HAP-1 (cell line): Measurements from ENCODE around the gene FAM120C.

Experiments
- DNase-seq, 2 experiments: peaks; one replicate each; pipeline ENCODE4 v3.0.0-alpha.2; 2016 to 2020; ENCODE audit warnings: low spot score in 2 of 2
- H3K27me3 ChIP-seq: fragments of 250-450 bp; sonication (Bioruptor Pico); 2 replicates; pipeline ENCODE4 v1.5.1; 2020; ENCODE audit warnings: low read depth, mild to moderate bottlenecking, moderate library complexity
- H3K36me3 ChIP-seq: fragments of 250-450 bp; sonication (Bioruptor Pico); replicated peaks from 2 replicates; pipeline ENCODE4 v1.5.1; 2020; ENCODE audit warnings: mild to moderate bottlenecking
- H3K4me1 ChIP-seq: fragments of 250-450 bp; sonication (Bioruptor Pico); 2 replicates; pipeline ENCODE4 v1.5.1; 2020; ENCODE audit warnings: mild to moderate bottlenecking
- H3K4me3 ChIP-seq: fragments of 250-450 bp; sonication (Bioruptor Pico); 2 replicates; pipeline ENCODE4 v1.5.1; 2020; ENCODE audit warnings: mild to moderate bottlenecking, moderate library complexity
- H3K9me3 ChIP-seq: fragments of 250-450 bp; sonication (Bioruptor Pico); 2 replicates; pipeline ENCODE4 v1.5.1; 2020; ENCODE audit warnings: mild to moderate bottlenecking, moderate library complexity
- in situ Hi-C: fragments of 300-500 bp; cut with MboI; formaldehyde crosslinking; loops from 3 replicates; pipeline ENCODE4 v1.14.3; 2020; ENCODE audit warnings: low sequenced_read_pairs, inconsistent platforms, mixed read lengths

Gene FAM120C

DNA sequence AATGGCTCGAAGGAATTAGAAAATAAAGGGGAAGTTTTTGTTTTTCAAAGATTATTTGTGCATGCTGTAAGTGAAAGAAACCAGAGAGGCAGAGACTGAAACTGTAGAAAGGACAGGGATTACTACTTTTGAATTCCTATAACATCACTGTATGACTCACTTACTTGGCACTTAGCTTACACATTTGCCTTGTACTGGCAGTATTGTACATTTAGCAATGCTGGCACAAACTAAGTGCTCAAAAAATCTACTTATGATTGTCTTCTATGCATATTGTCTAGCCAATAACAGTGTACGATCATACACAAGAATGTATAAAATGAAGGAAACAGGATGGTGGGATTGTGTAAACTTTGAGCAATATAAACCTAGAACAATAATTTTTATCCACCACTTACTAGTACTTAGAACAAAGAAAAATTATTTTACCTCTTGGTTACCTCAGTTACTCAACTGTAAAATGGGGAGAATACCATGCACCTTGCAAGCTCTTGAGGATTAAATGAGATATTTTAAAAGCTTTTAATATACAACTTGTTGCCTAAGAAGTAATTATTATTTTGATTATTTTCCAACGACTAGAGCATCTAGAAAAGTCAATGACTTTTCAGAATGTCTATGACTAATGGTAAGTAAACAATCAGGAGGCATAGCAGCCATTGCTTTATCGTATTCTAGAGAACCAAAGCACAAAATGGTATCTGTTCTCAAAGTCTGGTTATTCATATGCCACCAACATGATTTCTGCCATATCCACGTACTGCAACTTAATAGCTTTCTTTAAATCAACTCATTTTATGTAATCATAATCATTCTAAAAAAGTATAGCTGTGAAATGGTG, 4.7 kb downstream of the FAM120C start:
- in situ Hi-C loops: no loop called here

DNA sequence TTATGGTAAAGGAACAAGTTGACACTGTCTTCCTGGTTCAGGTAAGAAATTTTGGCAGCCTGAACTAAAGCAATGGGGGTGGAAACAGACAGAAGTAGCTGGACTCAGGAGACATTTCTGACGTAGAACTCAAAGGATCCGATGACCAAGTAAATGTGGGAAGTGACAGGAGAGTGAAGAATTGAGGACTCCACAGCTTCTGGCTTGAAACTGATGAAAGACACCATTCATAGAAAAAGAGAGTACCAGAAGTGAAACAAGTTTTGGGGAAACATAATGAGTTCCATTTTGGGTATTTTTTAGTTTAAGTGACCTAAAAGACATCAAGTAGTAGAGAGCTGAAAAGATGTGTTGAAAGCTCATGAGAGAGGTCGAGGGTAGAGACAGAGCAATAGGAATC, 5.7 kb downstream of the FAM120C start:
- DNase-seq: no peak
- Histone ChIP-seq H3K4me1 (peaks cover 18% of the 10 kb centered on the region), H3K27me3 (no peaks in the 10 kb centered on the region), H3K9me3 (no peaks in the 10 kb centered on the region), H3K4me3 (no peak overlapping the region), H3K36me3 (peaks cover 12% of the 10 kb centered on the region)
- in situ Hi-C loops: no loop called here

More for the DNA sequence above, 4.7 kb downstream of the FAM120C start:
- peak in 1 of 2 experiments; percentile 35 for DNase-seq
- Histone ChIP-seq H3K9me3 (no peaks in the 10 kb centered on the region), H3K4me3 (peak overlapping the region; percentile 61; the same call in 1 of the 2 replicates), H3K4me1 (peaks cover 18% of the 10 kb centered on the region), H3K27me3 (no peaks in the 10 kb centered on the region), H3K36me3 (peaks cover 12% of the 10 kb centered on the region)

DNA sequence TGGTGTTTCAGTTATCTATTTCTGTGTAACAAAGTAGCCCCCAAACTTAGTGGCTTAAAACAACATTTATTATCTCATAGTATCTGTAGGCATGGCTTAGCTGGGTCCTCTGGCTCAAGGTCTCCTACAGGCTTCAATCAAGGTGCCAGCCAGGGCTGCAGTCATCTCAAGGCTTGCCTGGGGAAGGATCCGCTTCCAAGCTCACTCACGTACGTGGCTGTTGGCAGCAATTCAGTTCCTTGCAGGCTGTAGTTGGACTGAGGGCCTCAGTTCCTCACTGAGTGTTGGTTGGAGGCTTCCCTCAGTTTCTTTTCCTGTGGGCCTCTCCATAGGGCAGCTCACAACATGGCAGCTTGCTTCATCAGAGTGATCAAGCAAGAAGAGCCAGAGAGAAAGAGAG, 9.3 kb downstream of the FAM120C start:
- H3K36me3 ChIP-seq: peaks cover 16% of the 10 kb centered on the region
- in situ Hi-C loops: no loop called here
- no peaks in the 10 kb centered on the region for H3K27me3 ChIP-seq
- peaks cover 14% of the 10 kb centered on the region for H3K4me1 ChIP-seq
- H3K4me3 ChIP-seq: no peak overlapping the region
- DNase-seq: no peak
- H3K9me3 ChIP-seq: no peaks in the 10 kb centered on the region

DNA sequence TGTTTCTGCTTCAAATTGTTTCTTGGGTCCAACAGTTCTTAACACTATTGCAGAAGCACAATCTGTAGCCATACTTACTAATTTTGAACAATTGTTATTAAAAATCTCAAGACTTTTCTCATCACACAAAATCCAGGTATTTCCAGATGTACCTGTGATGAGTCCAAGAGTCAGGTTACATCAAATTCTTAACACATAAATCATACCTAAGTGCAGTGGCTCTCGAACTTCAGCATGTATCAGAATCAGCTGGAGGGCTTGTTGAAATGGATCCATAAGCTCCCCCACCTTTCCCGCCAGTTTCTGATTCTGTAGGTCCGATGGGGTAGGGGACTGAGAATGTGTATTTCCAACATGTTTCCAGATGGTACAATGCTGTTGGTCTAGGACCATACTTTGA, 10.6 kb downstream of the FAM120C start:
- H3K4me1 ChIP-seq: peaks cover under 1% of the 10 kb centered on the region
- in situ Hi-C loops: no loop called here
- peaks cover 16% of the 10 kb centered on the region for H3K36me3 ChIP-seq
- no peaks in the 10 kb centered on the region for H3K9me3 ChIP-seq
- no peaks in the 10 kb centered on the region for H3K27me3 ChIP-seq
- no peak for DNase-seq
- no peak overlapping the region for H3K4me3 ChIP-seq

DNA sequence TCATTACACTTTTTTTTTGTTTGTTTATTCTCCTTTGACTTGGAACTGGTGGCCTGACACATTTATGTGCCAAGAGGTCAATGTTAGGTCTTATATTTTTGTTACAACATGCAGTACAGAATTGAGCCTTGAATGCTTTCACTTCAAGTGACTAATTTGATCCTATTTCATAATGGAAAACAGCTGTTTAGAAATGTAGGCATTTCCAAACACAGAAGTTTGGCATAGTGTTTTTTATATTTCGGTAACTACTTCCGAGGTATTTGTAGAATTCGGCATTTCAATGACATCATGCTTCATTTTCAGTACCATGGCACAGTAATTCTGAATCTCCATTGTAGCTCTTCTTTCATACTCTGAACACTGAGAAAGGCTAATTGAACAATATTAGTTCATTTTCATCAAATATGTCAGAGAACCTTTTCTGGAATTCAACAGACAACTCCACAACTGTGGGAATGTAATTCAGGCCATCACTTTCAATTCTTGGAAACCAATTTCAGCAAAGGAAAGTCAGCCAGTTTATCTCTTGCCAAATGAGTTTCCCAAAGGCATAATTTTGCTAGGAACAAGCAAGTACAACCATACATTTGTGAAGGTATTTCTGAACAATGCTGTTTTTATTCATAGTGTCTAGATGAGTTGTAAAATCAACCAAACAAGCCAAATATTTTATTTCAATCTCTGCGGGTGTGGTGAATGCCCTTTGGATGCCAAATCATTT, 11.4 kb downstream of the FAM120C start:
- peaks cover 15% of the 10 kb centered on the region for H3K36me3 ChIP-seq
- no peak overlapping the region for H3K4me3 ChIP-seq
- no peaks in the 10 kb centered on the region for H3K9me3 ChIP-seq
- DNase-seq: no peak
- peaks cover 7% of the 10 kb centered on the region for H3K4me1 ChIP-seq
- no peaks in the 10 kb centered on the region for H3K27me3 ChIP-seq
- in situ Hi-C loops: no loop called here

DNA sequence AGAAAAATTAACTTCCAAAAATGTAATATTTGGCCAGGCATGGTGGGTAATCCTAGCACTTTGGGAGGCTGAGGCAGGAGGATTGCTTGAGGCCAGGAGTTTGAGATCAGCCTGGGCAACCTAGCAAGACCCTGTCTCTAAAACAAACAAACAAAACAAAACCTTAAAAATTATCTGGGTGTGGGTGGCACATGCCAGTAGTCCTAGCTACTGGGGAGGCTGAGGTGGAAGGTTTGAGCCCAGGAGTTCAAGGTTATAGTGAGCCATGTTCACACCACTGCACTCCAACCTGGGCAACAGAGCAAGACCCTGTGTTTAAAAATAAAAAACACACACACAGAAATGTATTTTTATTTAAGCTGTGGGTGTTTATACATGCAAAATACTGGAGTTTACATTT, 12.0 kb downstream of the FAM120C start:
- H3K27me3 ChIP-seq: no peaks in the 10 kb centered on the region
- no peak for DNase-seq
- H3K36me3 ChIP-seq: peaks cover 12% of the 10 kb centered on the region
- in situ Hi-C loops: no loop called here
- H3K4me3 ChIP-seq: no peak overlapping the region
- peaks cover 13% of the 10 kb centered on the region for H3K4me1 ChIP-seq
- H3K9me3 ChIP-seq: no peaks in the 10 kb centered on the region

DNA sequence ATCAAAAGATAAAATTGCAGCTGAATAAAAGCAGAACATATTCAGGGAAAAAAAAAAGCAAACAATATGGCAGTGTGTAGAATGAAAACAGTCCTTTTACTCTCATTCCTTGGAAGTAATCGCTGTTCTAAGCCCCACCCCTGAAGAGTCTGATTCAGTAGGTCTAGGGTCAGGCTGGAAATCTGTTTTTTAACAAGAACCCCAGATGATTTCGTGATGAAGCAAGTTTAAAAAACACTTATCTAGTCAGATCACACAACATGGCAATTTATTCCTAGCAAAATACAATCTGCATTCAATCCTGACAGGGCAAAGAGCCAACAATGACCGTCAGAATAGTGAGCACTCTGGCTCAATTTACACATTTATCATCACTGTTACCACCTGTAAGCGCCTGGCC, 16.1 kb downstream of the FAM120C start:
- peaks cover 27% of the 10 kb centered on the region for H3K4me1 ChIP-seq
- peak; percentile 12 to 13 for DNase-seq
- peaks cover 4% of the 10 kb centered on the region; the same call in 1 of the 2 replicates for H3K36me3 ChIP-seq
- H3K27me3 ChIP-seq: no peaks in the 10 kb centered on the region
- no peaks in the 10 kb centered on the region for H3K9me3 ChIP-seq
- H3K4me3 ChIP-seq: no peak overlapping the region
- in situ Hi-C loops: no loop called here

DNA sequence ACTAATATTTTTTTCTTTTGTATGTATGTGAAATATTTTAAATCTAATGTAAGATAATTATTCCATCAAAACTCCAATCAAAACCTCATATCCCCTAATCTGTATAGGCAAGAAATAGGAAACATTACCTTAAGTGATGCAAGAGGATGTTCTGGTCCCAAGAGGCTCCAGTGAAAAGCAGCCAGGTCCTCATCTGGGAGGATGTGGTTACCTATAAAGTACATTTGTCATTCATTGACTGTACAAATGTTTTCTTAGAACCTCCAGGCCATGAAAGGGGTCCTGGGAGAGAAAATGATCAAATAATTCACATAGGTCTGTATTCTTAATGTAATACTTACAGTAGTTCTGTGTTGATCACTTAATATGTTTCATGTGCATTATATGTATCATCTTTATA, 25.5 kb downstream of the FAM120C start:
- Histone ChIP-seq H3K36me3 (peaks cover 6% of the 10 kb centered on the region), H3K27me3 (no peaks in the 10 kb centered on the region), H3K4me1 (no peaks in the 10 kb centered on the region), H3K4me3 (no peak overlapping the region), H3K9me3 (no peaks in the 10 kb centered on the region)
- DNase-seq: no peak
- in situ Hi-C loops: no loop called here

DNA sequence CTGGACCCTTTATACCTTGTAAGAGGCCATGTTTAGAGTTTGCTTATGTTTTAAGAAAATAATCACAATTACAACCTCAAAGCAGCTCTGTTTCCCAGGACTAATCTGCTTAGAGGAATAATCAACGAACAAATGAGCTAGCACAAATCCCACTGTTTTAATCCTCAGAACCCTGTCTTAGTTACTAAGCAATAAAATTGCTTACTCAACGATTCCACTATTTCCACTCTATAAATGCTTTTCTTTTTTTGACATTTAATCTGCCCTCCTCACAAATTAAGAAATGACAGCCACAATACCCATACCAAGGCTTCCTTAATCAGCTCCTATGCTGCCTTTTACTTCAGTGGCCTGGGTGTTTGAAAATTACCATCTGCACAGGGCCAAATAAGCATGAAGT, 48.8 kb downstream of the FAM120C start:
- in situ Hi-C loops: no loop called here
- Histone ChIP-seq H3K9me3 (no peaks in the 10 kb centered on the region; the same call in 1 of the 2 replicates), H3K36me3 (peaks cover 30% of the 10 kb centered on the region), H3K4me1 (no peaks in the 10 kb centered on the region), H3K4me3 (no peak overlapping the region), H3K27me3 (no peaks in the 10 kb centered on the region)
- DNase-seq: no peak

DNA sequence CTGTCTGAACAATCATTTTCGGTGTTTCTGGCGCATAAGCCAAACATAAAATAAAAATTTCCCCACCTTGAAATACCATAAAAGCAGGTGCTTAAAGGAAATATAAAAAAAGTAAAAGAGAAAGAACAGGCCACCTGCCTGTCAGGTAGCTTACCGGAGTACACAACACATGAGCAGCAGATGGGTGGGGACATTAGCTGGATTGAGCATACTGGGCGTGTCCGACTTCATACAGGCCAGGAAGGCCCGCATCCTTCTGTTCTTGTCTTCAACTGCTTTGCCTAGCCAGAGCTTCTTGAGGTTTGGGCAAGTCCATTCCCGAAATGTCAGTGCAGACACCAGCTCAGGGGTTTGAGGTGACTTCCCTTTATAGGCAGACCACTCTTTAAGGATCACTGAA, 66.7 kb downstream of the FAM120C start:
- DNase-seq: peak in 1 of 2 experiments; percentile 13
- no peak overlapping the region for H3K4me3 ChIP-seq
- H3K9me3 ChIP-seq: no peaks in the 10 kb centered on the region
- peaks cover 18% of the 10 kb centered on the region for H3K4me1 ChIP-seq
- H3K27me3 ChIP-seq: no peaks in the 10 kb centered on the region
- in situ Hi-C loops: no loop called here
- no peaks in the 10 kb centered on the region; the same call in 1 of the 2 replicates for H3K36me3 ChIP-seq

DNA sequence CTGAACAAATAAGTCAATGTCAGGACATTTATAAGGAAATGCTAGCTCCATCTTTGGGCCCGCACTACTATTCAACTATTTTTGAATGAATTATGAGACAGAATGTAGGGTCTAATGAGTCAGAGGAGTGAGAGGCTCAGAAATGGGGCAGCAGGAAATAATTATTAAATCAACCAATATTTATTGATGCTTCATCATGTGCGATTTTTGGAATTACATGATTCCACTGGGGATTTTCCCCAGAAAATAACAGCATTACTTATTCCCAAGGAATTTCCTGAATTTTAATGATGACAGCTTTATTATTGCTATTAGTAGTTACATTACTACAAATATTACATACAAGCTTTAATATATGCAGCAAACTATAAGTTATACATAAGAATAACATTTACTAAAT, 89.5 kb downstream of the FAM120C start:
- Histone ChIP-seq H3K9me3 (no peaks in the 10 kb centered on the region), H3K36me3 (peaks cover 12% of the 10 kb centered on the region; the same call in 1 of the 2 replicates), H3K27me3 (no peaks in the 10 kb centered on the region), H3K4me3 (no peak overlapping the region), H3K4me1 (no peaks in the 10 kb centered on the region)
- in situ Hi-C loops: no loop called here
- no peak for DNase-seq

DNA sequence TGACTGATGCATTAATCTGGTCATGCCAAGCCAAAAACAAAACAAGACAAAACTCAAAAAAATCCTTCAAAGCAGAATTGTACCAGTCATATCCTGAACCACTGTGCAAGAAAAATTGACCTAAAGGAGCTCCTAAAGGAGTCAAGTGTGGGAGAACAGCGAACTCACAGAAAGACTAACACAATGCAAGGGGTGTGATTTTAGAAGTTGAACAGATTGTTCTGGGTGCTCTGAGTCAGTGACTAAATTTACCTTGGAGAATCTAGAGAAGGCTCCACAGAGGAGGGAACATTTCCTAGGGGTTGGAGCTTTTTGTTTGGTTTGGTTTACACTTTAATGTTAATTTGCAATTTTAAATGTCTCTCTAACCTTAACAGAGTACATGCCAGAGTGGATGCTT, 89.9 kb downstream of the FAM120C start:
- Histone ChIP-seq H3K4me1 (no peaks in the 10 kb centered on the region), H3K9me3 (no peaks in the 10 kb centered on the region), H3K36me3 (peaks cover 12% of the 10 kb centered on the region; the same call in 1 of the 2 replicates), H3K27me3 (no peaks in the 10 kb centered on the region), H3K4me3 (no peak overlapping the region)
- DNase-seq: no peak
- in situ Hi-C loops: no loop called here

DNA sequence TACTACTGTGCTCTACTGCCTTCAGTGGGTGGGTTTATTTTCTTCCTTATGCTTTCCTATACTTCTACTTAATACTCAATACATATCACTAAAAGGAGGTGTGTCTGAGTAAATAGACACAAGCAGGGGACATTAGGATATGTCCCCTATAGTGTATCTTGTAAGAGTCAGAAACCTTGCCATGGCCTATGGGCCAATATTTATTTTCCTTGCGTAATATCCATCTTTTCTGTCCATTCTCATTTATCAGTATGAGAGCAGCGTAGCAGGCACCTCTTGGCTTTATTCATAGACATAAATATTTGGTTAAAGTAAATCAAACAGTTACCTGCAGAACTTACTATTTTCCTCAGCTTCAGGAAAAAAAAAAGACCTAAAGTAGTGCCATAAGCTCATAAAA, 92.2 kb downstream of the FAM120C start:
- no peak for DNase-seq
- in situ Hi-C loops: no loop called here

DNA sequence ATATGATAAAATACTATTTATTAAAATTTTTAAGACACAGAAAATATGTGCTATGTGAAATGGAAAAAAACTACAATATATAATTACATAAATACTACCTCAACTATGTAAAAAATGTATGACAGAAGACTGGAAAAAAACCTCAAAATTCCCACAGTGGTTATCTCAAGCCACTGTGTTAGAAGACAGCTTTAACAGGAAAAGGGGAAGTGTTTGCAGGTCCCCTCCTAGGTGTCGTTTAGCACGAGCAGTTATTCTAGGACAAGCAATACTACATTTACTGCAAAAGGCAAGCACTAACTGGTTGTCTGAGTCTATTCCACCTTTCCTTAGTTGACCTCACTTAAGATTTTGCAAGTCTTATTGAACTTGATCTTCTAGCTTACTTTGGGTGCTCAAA, 93.9 kb downstream of the FAM120C start:
- Histone ChIP-seq H3K36me3 (peaks cover 17% of the 10 kb centered on the region; the same call in 1 of the 2 replicates), H3K9me3 (no peaks in the 10 kb centered on the region), H3K4me1 (no peaks in the 10 kb centered on the region), H3K27me3 (no peaks in the 10 kb centered on the region), H3K4me3 (no peak overlapping the region)
- in situ Hi-C loops: no loop called here
- DNase-seq: no peak

More for the DNA sequence above, 92.2 kb downstream of the FAM120C start:
- Histone ChIP-seq H3K4me3 (no peak overlapping the region), H3K4me1 (no peaks in the 10 kb centered on the region), H3K27me3 (no peaks in the 10 kb centered on the region), H3K36me3 (peaks cover 12% of the 10 kb centered on the region; the same call in 1 of the 2 replicates), H3K9me3 (no peaks in the 10 kb centered on the region)
